Activated CD4-positive, alpha-beta T cell treated with anti-CD3 and anti-CD28 coated beads for 24 hours (primary cell): ENCODE measurements around the gene EHF.

Source experiments
- DNase-seq, 2 donors: peaks; one replicate each; pipeline ENCODE4 v3.0.0-alpha.2; 2020; ENCODE audit warnings: low read depth in 2 of 2

The EHF gene

DNA sequence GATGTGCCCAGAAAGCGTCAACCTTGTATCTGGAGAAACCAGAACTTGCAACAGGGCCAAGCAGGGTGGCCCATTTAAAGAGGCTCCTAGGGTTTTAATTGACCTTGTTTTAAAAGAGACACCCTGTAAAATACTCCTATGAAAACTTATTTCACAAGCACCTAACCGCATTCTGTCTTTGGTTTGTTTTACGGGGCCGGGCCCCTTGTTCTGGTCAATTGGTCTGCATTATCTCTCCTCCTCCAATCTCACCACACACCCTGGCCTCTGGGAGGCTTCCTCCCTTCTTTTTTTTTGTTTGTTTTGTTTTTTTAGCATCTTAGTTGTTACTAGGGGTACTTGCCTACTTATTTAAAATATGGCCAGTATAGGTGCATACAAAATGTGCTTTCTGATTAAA is 4.7 kb downstream of the EHF start:
- DNase-seq, result no peak

DNA sequence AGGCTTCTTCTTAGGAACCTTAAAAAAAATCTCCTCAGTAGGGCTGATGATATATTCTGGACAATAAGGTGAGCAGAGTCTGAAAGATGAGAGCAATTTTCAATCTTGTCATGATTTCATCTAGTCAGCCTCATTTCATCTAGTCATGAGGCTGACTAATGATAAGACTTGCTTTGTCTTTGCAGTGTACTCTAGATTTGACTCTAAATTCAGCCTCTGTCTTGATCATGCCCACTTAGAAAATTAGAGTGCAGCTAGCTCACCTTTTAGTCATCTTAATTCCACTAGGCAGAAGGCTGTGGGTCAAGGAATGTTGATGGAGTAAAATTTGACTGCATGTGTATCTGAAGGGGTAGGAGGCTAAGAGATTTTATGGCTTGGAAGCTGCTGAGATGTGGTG is 5.5 kb downstream of the EHF start:
- DNase-seq, result no peak

DNA sequence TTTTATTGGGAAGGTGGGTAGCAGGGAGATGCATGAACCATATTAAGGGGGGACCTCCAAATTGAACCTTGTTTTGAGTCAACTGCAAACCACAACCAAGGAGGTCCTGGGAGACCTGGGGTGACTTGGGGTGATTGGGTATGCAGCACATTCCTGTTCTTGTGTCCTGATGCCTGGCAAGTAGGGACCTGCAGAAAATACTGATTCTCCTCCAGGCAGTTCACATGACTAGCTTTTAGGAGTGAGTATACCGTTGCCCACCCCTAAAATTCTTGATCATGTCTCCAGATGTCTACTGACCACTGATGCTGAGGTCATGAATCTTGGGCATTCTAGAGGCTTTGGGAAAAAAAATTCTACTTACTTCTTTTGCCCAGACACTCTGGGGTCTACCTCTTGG is 6.3 kb downstream of the EHF start:
- no peak for DNase-seq

DNA sequence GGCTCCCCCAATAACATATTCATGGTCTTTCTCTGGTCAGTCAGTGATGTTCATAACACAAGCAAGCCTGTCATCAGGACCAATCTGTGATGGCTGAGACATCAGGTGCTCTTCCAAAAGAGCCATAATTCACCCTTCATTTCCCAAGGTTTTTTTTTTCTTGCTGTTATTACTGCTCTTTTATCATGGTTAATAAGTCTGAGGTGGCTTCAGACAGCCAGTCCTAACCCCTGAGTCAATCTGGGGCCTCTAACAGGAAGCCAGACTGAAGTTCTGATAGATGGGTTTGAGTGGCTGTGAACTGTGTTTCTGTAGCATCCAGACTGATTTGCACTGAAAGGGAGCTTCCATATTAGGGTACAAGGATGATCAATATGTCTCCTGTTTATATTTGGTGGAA is 8.8 kb downstream of the EHF start:
- no peak for DNase-seq

DNA sequence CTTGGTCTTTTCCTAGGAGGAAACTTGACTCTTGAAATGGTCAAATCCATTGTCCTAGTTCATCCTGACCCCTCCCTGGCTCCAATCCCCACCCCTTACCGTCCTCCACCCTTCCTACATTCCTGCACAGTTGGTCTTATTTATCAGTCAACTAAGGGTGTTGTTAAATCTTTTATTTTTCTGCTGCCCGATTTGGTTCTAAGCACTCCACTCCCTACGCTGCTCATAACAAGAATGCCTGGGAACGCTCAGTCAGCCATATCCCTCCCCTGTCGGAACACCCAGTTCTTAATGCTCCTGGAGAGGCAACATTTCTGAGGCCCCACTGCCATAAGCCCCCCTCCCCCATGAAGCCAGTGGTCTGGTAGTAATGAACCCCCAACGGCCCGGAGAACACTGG is 9.7 kb downstream of the EHF start:
- DNase-seq, result no peak

DNA sequence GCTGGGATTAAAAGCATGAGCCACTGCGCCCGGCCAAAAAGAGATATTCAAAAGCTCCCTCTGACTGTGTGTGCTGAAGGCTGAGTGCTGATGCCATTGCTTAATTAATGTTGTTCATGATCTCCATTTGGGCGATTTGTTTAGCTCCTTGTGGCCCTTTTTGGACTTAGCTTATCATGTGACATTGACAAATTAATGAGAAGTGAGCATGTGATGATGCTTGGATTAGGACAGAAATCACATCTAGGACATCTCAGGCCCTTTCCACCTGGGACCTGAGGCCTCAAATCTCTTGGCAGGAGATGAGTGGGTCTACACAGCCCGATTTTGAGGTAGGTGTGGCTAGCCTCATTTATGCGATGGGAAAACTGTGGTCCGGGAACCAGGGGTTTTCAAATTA is 10.4 kb downstream of the EHF start:
- no peak for DNase-seq

DNA sequence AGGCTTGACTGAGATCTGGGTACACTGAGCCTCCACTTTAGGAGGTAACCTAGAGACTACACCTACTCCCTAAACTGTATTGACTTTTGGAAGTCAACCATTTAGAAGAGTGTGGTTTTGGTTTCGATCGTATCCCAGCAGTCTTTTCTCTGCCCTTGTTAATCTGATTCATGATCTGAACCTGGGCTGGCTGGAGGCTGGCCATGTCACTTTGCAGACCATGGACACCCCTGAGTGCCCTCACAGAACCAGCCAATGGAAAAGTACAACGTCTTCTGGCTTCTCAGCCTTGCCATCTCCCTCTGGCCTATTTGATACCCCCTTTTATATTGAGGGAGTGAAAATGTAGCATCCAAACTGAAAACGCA is 10.8 kb downstream of the EHF start:
- no peak for DNase-seq

DNA sequence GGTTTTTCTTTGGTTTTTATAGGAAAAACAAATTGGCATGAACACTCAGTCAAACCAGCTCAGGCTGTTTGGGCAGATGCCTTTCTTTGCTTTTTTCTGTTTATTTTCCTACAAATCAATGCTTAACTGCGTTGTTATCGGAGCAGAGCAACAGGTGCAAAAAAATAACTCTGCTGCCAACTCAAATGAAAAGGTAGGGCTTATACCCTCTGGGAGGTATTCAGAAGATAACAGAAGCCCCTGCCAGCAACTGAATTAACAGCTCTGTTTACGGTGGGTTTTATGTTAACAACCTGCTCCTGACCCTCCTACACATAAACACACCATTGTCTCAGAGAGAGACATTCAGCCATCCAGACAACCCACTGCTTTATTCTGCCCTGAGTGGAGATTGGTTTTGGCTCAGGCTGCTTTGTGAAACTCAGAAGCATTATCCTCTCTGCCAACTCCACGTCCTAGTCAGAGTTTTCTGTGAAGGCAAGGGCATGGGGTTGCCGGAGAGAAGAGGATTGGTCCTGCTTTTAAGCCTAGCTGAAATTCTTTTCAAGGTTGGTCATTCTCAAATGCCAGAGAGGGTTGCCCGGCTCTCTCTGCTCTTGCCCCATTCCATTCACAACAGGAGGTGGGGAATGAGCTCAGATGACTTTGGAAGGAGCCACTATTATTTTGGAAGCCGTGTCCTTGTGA is 11.4 kb downstream of the EHF start:
- DNase-seq, result no peak

DNA sequence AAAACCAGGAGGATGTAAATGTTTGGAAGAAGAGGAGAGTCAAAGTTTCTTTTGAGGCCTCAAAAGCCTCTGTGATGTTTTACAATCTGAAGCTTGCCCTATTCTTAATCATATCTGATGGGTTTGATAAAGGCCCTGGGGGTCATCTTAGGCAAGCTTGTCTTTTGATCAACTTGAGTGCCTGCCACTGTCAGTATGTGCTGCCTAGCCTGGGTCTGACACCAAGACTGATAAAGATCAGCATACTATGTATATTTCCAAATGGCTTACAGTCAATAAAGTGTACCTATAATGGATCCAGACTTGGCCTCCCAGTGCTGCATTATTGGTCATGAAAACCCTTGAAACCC is 12.7 kb downstream of the EHF start:
- DNase-seq, result no peak

DNA sequence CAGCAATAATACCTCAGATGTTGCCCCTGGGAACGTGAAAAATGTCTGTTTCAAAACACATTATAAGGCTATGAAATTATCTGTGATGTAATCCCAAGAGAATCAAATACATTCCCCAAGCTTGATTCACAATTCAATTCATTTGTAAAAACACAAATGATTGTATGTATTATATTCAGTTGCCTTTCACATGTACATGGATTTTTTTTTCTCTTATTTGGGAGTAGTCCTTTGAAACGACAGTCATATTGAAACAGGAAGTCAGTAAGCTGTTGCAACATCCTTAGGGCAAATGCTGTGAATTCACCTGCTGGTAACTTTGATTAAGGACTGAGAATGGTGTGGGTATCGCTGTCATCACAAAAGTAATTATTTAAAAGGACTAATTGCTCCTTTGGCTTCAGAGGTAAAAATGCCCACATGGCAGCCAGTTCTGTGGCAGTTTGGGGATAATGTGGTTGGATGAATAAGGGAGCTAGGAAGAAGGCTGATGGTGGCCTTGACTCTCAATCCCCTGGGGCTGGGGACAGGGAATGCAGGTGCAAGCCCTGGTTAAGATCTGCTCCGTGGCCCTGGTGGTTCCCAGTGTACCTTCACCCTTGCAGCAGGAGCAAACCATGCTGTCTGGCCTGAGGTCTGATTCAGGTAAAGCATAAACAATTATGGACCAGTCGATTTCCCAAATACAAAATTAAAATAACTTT is 13.2 kb downstream of the EHF start:
- DNase-seq, result no peak

DNA sequence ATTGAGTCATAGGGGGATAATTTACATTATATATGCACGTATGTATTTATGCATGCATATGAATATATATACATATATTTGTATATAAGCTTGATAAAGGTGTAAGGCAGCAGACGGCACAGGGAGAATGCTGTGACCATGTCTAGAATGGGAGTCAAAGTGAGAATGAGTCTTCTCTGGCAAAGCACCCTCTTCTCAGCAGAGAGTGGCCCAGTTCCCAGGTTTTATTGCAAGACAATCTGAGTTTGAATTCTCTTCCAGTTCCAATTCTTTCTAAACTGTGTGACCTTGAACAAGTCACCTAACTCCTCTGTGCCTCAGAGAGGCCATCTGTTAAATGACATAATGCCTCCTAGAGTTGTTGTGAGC is 13.8 kb downstream of the EHF start:
- DNase-seq, result no peak

DNA sequence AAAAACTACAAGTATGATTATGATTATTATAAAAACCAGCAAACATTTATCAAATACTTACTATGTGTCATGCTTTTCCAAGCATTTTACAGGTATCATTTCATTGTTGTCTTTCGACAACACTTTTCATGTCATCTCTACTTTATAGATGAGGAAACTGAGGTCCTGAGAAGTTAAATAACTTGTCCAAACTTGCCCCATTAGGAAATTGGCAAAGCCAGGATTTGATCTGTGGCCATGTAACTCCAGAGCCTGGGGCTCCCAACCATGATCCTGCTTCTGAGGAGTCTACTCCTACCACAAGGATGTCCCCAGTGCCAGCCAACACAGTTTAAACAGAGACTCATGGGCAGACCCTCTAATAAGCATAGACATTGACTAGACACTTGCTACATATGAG is 15.2 kb downstream of the EHF start:
- DNase-seq, result no peak

DNA sequence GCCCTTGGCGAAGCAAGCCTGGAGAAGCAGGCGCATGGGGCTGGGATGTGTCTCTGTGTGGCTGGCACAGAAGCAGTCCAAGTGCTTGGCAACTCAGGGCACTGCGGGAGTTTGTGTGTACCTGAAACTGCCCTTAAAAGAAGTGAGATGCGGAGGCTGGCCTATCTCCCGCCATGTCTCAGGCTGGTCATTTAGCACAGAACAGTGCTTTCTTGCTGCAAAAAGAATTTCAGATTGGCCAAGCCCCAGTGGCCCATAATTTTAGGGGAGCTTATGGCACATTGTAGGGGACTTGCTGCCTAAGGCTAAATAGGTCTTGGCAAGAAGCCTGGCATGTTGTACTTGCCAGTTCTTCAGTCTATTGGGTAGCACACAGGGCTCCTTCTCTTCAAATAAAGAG is 16.4 kb downstream of the EHF start:
- no peak for DNase-seq

DNA sequence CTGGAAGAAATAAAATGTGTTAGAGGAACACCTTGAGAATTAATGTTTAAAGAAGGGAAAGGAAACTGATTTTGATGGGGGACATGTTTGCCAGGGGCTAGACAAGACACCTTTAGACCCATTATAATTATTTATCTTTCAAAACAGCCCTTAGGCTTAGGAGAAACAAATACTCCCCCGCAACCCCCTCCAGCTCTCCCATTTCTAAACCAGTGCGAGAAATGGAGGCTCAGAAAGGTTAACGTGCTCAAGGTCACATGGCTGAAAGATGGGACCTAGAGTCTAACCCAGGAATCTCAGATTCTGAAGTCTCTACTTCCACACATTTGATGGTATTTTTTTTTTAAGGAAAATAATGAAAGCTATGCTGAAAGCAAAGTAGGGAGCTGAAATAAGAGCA is 18.0 kb downstream of the EHF start:
- DNase-seq, result no peak

DNA sequence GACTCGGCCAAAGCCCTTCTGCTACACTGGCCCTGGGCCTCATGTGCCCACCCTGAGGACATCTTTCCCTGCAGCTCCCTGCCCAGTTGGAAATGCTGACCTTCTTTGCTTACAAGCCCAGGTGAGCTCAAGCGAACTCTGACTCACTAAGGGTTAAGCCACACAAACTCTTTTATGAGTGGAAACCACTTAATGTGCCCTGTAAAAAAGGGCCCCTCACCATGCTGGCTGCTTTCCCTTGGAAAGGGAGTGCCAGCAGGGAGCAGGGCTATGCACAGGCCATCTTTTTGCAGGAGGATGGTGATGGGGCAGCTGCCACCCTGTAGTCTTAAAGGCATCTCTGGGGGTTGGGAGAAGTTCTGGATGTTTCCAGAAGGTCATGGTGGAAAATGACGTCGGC is 18.7 kb downstream of the EHF start:
- DNase-seq, result no peak

DNA sequence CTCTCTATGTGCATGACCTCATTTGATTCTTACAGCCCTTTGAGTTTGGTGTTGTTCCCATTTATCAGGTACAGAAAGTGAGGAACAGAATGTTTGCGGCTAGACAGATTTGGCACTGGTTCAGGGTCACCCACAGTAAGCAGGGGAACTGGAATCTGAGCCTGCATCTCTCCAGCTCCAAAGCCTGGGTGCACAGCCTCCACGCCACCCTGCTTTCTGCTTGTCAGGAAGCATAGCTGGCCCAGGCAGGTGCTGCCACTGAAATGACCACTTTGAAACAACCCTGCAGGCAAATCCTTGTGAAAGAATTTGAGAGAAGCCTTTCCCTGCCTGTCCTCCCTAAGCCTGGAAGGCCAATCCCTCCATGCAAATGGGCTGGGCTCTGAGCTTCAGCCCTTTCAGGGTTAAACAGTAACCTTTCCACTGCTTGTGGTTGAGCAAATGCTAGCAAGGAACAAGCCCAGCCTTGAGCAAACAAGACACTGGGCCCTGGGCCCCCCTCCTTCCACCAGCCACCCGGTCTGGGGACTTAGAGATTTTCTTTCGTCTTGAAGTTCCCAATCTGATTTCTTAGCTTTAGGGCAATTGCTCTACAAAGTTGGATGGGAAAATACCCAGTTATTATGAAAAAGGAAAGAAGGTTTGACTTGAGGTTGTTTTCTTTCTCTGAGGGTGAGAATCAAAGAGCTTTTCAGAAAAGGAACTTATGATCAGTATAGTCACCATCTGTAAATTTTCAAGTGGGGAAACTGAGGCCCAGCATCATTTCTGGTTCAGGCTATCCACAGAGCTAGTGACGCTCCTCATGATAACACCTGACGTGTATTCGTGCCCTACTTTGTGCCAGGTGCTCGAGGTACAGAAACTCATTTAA is 19.4 kb downstream of the EHF start:
- DNase-seq, result no peak

DNA sequence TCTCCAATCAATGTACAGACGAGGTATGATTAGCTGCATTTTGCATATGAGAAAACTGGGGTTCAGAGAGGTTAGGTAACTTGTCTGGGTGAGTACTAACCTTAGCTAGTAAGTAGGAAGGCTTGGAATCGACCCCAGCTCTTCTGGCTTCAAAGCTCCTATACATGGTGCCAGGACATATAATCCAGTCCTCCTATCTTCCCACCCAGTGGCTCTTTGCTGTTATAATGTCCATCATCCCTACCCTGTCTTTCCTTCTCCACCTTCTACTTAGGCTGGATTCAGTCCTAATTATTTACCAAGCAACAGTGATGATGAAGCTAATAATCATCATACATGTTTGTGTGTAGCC is 20.0 kb downstream of the EHF start:
- DNase-seq, result no peak

DNA sequence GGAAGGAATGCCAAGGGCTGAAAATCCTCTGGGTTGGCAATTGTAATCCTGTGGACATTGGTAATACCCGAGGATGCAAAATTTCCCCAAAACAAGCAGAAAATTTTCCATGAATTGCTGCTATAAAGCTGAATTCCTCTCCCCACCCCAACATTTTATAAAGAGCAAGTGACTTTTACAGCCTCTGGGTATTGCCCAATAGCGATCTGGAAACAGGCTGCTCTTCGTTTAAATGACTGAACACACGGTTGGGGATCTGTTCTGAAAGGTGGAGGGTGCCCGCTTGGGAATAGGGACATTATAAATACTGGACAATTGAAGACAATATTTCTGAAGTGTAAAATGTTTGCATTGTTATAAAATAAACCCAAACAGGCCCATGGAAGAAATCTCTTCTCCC is 20.6 kb downstream of the EHF start:
- DNase-seq, result no peak

DNA sequence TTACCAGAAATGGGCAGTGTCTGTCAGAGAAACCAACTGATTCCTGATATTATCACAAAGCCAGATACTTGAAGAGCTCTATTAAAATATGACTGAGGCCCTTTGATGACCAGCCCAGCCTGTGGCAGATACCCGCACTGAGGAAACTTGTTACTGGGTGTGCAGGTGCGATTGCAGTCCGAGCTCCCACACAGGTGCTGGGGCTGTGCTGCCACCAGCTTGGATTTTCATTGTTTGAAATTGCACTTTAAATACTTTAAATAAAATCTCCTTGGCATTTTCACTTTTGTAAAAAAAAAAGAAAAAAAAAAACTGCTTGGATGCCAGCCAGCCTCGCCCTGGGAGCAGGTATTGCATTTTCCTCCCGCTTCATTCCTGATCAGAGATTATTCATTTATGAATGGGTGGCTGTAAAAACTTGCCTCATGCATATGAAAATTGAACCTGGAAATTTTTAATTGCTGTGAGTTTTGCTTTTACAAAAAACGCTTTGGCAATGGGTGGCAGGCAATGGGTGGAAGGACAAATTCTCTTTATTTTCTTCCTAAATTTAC is 21.2 kb downstream of the EHF start:
- DNase-seq, result no peak

DNA sequence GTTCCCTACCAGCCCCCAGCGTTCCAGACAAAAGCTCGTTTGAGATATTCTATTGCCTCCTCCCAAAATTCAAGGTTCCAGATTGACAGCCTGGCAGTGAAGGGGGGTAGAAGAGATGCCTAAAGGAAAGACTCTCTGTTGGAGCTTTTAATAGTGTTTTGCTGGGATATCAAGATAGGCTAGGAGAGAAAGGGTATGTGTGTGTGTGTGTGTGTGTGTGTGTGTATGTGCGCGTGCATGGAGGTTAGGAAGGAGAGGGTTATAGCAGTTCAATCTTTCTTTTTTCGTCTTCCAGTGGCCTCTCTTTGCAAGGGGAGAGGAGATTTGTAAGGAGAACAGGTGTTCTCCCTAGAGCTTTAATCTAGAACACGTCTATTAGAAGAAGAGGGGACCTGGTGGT is 22.0 kb downstream of the EHF start:
- DNase-seq, result no peak

DNA sequence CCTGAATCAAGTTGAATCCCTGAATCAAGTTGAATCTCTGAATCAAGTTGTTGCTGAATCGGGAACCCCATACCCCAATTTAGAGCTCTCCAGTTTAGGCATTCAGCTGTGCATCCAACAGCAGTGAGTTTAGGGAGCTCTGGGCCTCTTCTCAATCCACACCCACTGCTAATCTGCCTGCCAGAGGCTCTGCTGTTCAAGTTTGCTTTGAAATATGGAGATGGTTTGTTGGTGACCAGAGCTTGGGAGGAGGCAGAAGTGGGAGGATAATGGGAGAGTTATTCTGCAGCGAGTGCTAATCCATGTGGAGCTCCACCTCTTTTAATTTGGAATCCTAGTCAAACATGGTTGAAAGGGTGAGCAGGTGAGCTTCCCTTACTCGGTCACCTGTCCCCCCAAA is 22.4 kb downstream of the EHF start:
- no peak for DNase-seq

DNA sequence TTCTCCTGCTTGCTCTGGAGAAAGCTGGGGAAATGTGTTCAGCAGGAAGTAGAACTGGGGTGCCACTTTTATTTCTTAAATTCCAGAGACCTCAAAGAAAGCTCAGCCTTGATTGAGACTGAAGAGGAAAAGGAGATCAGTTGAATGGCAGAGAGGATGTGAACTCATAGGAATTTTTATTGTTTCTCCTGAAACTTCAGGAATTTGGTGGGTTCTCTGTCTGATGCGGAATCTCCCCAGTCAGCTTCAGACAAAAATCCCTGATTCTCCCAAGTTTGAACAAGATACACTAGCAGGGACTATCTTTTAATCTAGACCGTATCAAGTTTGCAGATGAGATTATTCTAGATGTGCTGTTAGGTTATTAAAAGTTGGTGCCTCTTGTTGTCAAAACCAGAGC is 23.0 kb downstream of the EHF start:
- DNase-seq, result no peak
